ENCODE measurements around the gene ABHD2.
"Not testable (repeated sequence)": the region's sequence is repeated elsewhere in the genome, so short reads cannot be mapped to it uniquely, and the experiment has no call there.

The ABHD2 gene

DNA sequence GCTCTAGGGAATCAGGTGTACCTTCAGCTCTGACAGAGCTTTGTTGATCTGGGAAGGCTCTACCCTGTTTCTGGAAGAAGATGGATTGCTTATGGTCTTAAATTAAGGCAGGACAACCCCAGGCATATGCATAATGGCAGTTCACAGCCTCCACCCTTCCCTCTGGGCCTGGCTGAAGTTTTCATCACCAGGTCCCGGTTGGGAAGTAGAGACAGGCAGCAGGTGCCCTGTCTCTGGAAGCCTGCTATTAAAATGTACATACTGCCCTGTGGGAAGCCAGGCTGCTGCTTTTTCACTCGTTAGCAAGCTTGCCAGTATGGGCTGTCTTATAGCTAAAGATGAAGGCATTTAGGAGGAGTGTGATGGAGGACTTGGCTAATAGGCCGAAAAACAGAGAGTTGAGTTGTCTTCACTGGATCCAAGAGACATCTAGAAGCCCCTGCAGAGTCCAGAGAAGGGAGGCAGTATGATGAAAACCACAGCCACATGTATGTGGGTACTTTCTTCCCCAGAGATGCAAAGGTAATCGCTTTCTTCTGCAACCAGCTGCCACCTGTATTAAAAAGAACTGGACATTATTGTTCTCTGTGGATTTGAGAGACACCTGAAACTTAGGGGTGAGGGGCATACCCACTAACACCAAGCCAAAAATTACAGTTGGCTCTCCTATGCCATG, 34.4 kb downstream of the ABHD2 start:
- DNase-seq: no peak

DNA sequence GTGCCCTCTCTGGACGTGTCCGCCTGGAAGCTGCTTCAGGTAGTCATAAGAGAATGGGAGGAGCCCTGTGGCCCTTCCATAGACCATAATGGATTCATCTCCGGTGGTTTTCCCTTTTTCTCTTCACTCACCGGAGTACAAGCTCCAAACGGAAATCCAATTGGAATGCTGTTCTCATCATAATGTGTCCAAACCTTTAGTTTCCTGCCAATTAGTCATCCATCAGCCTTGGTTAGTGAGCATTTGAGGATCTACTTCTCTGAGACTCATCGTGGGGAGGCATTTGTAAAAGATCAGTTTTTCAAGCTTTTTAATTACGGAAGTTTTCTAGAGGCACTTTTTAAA, 34.9 kb downstream of the ABHD2 start:
- no peak for DNase-seq

DNA sequence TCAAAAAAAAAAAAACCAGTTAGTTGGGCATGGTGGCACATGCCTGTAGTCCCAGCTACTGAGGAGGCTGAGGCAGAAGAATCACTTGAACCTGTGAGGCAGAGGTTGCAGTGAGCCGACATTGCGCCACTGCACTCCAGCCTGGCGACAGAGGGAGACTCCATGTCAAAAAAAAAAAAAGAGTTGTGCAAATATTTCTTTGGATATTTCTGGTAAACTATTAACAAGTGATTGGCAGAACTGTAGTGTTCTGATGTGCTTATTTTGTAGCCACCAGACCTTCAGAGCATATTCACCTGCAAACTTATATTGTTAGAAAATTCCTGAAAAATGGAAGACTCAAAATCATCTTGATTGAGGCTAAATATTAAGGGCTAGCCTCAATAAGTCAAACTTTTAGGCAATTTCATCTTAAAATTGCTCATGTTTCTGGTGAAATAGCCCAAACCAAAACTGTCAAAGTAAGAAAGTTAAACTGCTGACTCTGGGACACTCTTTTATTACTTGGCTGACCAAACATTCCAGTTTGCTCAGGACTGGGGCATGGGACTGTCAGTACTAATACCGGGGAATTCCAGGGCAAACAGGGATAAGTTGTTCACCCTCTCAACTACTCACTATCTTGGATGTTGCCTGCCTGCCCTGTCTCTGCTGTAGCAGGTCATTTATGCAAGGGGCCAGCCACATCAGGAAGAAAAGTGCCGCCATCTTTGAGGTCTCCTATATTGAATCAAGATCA, 37.0 kb downstream of the ABHD2 start:
- DNase-seq: no peak

DNA sequence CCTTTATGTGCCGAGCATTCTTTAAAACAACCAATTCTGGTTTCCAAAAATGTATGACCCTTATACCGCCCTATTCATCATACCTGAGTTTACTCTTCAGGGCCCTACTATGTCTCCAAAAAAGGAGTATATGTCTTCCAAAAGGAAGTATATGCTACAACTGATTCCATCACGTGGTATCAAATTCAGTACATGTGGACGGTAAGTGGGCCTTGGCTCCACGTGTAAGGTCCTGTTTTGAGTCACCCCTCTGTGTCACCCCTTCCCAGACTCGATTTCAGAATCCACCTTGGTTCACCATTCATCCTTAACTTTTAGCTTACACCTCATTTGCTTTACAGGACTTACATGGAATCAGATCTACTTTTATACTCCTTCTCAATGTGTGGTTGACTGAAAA, 37.8 kb downstream of the ABHD2 start:
- DNase-seq: no peak

DNA sequence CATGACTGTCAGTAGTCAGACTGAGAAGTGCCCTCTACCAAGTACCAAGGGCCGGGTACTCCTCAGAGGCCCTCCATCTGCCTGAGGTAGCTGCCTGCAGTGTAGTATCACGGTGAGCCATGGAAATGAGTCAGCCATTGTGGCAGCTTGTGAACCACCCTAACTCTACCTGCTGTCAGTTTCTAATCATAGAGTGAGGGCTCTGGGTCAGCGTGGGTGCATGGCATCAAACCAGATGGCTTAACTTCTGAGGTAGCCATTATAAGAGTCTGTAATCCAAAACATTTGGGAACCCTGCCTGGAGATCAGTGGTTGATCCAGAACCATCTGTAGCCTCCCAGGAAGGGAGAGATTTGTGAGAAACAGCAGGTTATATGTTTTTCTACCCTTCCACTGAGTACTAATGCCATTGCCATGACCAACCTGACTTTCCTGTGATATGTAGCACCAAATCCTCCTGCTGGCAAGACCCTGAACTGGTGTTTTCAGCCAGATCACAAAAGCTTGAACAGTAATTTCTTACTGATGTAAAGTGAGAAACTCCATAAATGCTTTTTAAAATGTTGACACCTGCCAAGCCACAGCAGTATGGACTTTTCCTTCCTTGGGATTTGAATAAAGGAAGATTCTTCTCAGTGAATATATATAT, 38.9 kb downstream of the ABHD2 start:
- DNase-seq: no peak

DNA sequence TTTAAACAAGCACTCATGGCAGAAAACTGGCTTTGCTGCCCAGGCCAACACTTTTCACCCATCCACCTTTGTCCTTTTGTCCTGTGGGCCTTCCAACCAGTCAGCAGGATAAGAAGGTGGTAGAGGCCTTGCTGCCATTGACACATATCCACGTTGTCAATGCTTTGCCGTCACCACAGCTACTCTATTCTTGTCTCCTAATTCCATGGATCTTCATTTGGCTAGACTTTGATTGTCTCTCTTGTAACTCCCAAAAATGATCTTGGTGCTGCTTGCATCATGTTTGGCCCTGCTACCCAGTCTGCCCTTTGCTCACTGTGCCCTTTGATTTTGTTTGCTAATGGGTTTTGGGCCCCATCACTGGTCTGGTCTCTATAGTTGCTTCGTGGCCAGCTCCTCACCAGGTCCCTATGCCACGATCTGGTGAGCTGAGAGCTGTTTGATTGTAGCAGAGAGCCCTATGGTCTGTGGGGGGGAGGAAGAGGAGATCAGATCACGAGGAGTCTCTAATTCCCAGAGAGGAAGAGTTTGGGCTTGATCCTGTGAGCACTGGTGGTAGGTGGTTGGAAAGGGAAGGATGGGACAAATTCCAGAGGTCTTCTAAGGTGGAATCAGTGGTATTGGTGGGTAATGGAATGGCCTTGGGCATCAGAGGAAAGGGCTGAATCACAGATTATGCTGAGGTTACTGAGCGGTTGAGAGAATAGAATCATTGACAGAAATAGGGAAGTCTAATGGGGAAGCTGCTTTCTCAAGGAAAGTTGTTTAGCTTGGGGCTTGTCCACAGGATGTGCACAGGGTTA, 40.3 kb downstream of the ABHD2 start:
- DNase-seq: no peak

DNA sequence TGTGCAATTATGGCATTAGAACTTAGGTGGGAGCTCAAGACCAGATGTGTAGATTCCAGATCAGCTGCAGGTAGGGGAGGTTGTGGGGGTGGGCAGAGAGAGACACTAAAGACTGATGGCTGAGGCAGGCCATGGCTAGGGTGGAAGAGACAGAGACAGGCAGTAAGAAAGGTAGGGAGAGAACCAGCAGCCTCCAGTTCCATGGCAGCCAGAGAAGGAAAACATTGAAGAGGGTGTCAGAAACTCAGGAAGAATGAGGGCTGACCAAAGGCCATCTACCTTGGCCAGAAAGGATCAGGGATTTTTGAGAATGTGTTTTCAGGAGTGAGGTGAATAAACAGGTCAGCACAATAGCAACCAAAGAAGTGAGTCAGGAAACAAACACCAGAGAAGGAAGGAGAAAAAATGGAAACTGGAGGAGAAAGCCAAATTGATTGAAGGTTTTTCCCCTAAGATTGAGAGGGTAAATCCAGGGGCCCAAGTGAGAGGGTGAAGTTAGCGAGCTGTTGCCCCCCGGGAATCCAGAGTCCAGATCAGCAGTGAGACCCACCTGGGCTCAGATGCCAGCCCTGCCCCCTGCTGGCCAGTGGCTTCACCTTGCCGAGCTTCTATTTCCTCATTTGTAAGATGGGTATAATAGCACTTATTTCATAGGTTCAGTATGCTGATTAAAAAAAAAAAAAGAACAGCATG, 41.0 kb downstream of the ABHD2 start:
- peak; percentile 53 for DNase-seq

DNA sequence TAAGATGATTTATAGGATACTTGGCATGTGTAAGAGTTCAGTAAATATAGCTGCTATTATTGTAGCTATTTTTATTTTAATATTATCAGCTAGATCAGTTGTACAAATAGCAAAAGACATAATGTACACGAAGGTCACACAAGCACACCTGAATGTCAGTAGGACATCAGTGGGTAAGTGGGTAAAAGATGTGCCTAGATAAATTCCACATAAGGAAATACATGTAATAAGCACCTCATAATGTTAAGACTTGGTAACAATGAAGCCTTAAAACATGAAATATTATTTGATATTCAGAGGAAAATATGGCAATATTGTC, 41.5 kb downstream of the ABHD2 start:
- no peak for DNase-seq

DNA sequence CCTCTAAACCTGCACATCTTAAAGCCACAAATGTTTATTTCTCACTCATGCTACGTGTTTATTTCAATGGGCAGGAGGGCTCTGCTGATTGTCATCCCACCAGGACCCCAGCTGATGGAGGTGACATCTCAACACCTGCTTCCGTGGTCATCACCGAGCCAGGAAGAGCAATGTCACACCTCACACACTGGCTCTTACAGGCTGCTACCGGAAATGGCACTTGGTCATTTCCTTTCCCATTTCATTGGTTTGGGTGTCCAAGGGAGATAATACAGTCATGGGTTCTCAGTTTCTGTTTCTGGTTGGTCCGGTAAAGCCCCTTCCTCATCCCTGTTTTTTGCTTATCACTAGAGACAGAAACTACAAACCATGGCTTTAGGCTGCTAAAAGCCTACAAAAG, 41.9 kb downstream of the ABHD2 start:
- no peak for DNase-seq

DNA sequence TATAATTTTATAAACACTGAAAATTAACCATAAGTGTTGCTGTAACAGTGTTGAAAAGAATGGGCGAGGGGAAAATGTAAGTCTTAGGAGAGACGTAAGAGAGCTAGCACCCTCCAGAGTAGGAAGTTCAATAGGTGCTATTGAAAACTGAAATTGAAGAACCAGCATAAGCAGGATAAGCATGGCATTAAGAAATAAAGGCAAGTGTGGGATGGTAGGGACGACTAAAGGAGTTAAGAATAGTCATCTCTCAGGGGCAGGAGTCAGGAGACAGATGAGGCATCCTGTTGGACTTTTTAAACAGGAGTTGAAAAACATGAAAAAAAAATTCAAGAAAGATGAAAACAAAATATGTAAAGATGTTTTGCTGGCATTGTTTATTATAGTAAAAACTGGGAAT, 43.5 kb downstream of the ABHD2 start:
- DNase-seq: no peak

DNA sequence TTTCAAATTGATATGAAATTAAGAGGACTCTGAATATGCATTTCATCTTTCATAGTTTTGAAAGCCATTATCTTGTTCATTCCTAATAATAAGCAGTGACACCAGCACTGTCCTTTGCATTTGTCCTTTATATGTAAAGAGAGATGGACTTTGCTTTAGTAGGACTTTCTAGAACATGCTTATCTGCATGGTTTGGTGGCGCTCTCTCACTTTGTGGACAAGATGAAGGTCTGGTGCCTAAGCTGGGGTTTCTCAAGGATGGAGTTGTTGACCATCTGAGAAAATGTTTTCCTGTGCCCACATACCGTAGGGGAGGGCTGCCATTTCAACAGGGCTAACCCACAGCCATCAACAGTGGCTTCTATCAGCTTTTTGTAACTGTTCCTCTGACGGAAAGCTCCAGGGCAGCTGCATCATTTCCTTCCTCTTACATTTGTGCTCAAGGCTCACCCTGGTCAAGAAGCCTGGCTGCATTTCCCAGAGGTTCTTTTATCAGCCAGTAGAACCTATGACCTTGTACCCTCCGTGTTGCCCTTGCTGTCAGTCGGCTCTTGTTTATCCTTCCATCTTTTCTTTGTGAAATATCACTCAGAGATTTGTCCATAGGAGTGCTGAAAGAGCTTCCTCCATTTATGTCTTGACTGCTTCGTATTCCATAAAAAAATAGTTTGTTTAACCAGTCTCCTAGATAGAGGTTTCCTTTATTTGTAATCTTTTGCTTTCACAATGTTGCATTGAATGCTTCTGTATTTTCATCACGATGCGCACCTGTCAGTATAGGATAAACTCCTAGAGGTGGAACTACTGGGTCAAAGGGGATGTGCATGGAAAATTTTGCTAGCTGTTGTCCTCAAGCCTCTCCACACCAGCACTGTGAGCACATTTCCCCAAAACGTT, 44.6 kb downstream of the ABHD2 start:
- DNase-seq: no peak

DNA sequence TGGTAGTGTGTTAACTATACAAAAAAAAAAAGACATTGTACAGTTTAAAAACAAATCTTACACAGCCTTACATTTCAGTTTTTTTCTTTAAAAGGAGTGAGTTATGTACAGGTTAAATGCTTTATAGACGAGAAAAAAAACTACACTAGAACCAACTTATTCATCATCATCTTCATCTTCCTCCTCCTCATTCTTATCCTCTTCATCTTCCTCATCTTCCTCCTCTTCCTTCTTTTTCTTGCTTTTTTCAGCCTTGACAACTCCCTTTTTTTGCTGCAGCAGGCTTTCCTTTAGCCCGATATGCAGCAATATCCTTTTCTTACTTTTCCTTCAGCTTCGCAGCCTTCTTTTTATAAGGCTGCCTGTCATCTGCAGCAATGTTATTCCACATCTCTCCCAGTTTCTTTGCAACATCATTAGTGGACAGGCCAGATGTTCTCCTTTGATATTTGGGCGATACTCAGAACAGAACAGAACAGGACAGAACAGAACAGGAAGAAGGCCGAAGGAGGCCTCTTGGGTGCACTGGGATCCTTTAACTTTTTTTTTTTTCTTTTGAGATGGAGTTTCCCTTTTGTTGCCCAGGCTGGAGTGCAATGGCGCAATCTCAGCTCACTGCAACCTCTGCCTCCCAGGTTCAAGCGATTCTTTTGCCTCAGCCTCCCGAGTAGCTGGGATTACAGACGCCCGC, 47.3 kb downstream of the ABHD2 start:
- not testable (repeated sequence) for DNase-seq

DNA sequence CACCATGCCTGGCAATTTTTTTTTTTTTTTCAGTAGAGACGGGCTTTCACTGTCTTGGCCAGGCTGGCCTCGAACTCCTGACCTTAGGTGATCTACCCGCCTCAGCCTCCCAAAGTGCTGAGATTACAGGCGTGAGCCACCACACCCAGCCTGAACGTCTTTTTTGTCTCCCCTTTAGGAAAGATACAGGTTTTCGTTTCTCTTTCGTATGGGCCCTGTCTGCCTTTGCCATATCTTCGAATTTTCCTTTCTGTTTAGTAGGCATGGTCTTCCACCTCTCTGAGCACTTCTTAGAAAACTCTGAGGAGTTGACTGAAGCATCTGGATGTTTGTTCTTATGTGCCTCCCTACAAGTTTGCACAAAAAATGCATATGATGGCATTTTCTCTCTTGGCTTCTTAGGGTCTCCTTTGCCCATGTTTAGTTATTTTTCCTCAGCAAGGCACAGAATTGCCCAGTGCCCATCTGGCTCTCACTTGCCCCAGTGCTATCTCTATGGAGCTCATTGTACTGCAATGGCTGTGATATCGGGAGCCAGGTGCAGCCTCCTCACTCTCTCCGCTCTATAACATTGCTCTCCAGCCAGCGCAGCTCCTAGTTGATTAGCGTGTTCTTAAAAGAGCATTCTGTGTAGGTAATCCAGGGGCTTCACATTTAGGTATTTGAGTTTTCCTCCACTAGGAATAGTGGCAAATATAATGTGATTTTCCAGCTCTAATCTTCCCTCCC, 48.0 kb downstream of the ABHD2 start:
- DNase-seq: no peak

DNA sequence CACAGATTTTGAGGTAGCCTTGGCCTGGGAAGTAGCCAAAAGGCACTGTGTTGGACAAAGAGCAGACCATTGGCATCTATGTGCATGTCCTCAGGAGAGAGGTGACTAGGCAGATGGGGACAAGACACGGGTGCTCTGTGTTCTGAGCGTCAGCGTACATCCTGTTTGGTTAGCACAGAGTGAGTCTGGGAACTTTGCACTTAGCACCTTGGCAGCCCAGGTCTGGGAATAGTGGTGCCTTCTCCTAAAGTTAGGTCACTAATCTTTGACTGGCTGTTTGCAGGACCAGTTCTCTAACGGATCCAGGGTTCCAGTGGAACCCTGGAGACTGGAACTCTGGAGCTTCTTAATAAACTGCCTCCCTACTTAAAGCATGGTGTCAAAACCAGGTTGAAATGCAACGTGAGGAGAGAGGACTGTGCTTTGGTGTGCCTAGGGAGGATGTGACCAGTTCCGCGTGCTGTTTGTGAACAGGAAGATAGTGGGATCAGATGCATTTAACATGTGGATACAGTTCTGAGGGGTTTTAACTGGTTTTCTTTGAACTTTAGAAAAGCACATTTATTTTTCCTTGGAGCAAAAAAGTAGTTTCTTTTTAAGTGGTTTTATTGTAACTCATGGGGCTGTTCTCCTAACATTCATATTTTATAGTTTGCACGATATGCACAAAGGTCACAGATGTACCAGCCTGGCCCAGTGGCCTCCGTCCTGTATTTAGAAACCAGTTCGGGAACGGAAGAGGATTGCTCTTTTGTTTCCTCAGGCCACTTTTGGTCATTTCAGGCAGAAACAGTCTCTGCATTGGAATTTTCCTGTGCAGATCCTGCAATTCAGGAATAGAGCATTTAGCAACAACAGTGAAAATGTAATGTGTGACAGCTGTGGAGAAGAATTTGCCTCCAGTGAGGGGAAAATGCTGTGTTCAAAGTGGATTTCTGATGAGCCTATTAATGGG, 48.8 kb downstream of the ABHD2 start:
- no peak for DNase-seq

DNA sequence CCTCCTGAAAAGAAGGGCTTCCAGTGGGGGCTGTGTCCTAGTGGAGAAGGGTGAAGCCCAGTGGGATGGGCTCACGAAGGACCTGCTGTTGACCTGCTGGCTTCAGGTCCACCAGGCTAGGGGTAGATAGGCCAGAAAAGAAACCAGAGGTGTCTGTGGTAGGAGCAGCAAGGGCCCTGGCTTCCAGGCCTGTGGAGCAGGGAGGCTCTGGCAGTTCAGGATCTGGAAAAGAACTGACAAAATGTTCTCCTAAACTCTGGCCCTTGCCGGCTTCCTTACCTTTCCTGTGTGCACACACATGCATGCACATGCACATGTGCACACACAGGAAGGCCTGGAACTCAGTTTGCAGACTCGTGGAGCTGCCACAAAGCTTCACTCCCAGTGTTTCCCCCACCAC, 49.7 kb downstream of the ABHD2 start:
- DNase-seq: no peak

DNA sequence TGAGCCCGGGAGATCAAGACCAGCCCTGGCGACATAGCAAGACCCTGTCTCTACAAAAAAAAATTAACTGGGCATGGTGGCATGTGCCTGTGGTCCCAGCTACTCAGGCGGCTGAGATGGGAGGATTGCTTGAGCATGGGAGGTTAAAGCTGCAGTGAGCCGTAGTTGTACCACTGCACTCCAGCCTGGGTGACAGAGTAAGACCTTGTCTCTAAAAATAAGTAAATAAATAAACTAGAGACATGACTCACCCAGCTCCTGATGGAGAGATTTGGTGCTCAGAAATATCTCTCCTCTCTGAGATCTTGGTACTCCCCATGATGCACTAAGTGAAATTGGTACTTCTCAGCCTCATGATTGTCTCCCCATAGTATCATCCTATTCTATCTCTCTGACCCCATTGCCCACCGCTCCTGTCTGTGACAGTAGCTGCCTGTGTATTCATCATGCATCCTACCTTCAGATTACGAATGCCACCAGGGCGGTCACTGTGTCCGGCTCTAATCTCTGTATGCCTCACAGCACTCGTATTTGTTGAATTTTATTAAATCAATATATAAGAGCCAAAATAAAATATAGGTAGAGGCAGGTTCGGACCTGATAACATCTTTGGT, 50.9 kb downstream of the ABHD2 start:
- no peak for DNase-seq

DNA sequence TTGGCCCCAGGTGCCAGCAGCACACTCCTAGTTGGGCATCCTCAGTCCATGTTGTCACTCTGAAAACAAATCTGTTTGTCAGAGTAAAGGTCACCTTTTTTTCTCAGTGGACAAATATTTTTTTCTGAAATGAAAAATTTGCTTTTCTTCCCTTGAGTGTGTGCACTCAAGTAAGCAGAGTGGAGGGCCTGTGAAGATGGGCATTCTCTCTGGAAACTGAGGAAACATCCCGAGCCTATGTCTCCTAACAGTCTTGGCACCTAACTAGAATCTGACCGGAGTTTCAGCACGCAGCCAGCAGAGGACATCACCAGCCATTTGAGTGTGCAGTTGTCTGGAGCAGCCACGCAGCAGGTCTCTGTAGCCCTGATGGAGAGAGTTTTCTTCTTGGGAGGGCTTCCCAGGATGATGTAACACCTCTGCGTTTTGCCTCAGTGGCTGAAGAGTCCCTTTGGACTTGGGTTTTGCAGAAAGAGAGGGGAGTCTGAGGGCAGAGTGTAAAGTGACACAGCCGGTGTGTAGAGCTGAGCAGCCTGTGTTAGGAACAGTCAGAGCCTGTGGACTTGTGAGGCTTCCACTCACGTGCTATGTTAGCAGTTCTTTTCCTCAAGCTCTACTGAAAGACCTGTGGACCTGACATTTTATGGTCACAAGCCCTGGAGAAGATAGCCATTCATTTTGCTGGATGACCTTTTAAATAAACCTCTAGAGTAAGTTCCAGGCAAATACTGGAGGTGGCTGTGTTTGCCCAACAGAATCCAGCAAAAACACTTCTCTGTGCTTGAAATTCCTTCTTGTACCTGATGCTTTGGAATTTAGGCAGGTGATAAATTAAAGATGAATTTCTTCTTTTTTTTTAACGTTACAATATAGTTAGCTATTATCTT, 51.6 kb downstream of the ABHD2 start:
- no peak for DNase-seq

DNA sequence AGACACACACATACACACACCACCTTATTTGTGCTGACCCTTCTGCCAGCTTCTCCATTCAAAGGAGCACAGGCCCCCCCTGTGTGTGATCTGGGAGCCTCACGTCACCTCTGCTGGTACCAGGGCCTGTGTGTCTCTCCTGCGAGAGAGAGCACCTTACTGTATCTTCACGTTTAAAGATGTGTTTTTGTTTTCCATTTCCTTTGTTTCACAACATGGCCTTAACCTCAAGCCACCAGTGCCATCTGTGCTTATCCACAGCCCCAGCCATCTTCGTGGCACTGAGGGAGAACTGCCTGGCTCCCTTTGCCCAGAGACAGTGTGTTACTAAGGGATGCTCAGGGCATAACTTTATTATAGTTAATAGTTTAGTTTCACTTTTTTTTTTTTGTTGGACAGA, 52.3 kb downstream of the ABHD2 start:
- no peak for DNase-seq
